ENCODE results near the gene TPRG1. TPM values are rescaled to one million over a fixed set of nuclear protein-coding genes. Genes with fewer than 3 reads are reported as not detected.
A peak's percentile ranks its signal among the peaks of the same experiment; 100 is the strongest.

The TPRG1 gene
- total RNA-seq, 6 experiments from 2014 or later, result 8.0 to 33.6 (median 18.1) TPM

DNA sequence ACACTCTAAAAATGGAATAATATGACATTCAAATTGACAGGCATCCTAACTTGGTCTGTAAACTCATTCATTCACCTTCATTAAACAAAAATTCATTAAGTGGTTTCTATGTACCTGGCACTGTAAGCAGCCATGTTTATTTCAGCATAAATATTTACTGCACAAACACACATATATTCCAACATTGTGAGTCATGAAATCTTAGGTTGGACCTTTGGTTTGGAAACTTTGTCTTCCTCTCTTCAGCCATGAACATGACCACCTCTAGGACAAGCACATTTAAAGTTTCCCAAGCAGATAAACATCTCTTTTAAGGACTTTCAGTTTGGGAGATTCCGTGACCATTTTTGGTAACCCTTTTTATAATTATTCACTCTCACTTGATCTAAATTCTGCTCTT lies 131.8 kb downstream of the TPRG1 start:
- Histone ChIP-seq H3K4me1 (no peaks in the 10 kb centered on the region), H3K4me3 (no peak overlapping the region), H3K36me3 (no peaks in the 10 kb centered on the region), H3K9me3 (no peaks in the 10 kb centered on the region), H3K27ac (no peak overlapping the region), H3K27me3 (no peaks in the 10 kb centered on the region)
- ATAC-seq (peak in 1 of 4 donors; percentile 33), DNase-seq (no peak)
- WGBS (ENCODE audit: insufficient coverage, low coverage, low lambda C conversion rate, missing lambda C conversion rate), result 50% methylated on average over 1 of the region's 1 CpG
- TF ChIP-seq, protein P1, sequence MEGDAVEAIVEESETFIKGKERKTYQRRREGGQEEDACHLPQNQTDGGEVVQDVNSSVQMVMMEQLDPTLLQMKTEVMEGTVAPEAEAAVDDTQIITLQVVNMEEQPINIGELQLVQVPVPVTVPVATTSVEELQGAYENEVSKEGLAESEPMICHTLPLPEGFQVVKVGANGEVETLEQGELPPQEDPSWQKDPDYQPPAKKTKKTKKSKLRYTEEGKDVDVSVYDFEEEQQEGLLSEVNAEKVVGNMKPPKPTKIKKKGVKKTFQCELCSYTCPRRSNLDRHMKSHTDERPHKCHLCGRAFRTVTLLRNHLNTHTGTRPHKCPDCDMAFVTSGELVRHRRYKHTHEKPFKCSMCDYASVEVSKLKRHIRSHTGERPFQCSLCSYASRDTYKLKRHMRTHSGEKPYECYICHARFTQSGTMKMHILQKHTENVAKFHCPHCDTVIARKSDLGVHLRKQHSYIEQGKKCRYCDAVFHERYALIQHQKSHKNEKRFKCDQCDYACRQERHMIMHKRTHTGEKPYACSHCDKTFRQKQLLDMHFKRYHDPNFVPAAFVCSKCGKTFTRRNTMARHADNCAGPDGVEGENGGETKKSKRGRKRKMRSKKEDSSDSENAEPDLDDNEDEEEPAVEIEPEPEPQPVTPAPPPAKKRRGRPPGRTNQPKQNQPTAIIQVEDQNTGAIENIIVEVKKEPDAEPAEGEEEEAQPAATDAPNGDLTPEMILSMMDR (IDR thresholded peaks at IDR 0.05), result no peak
- no peak for TF ChIP-seq POLR2A (IDR thresholded peaks at IDR 0.05)
- intact Hi-C loops (cut with DNase I), result no loop called here

DNA sequence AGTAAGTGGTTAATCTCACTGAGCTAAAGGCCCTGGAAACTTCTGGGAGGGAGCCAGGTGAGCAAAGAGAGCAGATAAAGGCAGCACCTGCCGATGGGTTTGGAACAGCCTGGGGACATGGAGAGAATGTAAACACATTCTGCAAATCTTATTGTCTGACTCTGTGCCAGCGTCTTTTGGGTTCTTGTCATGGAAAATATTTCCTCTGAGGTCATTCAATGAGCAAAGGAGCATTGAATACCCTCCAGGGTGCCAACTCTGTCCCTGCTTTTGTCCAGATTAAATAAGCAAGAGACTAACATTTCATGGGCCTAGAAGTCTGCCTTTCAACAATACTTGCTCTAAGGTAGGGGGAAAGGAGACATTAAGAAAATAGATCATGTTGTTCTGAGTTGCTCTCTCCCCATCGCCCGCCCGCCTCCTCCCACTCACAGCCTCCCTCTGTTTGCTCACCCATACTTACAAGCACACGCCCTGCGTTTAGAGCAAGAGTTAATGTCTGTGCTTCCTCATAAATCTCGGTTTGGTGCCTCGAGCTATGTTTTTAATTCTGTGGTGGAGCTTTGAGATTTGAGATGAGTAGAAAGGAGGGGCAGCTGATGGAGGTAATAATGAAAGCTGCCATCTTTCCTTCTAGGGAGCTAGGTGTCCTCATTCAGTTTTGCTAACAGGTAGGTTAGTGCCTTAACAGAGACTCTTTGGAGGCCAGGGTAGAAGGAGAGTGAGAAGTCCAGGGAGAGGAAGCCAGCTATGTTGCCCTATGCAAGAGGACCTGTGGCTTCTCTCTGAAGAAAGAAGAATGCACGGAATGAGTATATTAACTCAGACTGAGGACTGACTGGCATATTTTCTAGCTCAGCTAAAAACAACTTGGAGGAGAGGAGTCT lies 132.9 kb downstream of the TPRG1 start:
- TF ChIP-seq POLR2A (IDR thresholded peaks at IDR 0.05), result no peak
- TF ChIP-seq, protein P1 (IDR thresholded peaks at IDR 0.05), result no peak
- no peak overlapping the region for H3K4me3 ChIP-seq
- H3K9me3 ChIP-seq, result no peaks in the 10 kb centered on the region
- intact Hi-C loops (cut with DNase I), result no loop called here
- no peak overlapping the region for H3K27ac ChIP-seq
- ATAC-seq, result peak; percentile 41 to 78 (median 48)
- no peaks in the 10 kb centered on the region for H3K36me3 ChIP-seq
- WGBS (ENCODE audit: insufficient coverage, low coverage, low lambda C conversion rate, missing lambda C conversion rate), result 83% methylated on average over 9 of the region's 10 CpGs
- H3K4me1 ChIP-seq, result no peaks in the 10 kb centered on the region
- DNase-seq, result peak; percentile 21 to 56 (median 50)
- no peaks in the 10 kb centered on the region for H3K27me3 ChIP-seq

DNA sequence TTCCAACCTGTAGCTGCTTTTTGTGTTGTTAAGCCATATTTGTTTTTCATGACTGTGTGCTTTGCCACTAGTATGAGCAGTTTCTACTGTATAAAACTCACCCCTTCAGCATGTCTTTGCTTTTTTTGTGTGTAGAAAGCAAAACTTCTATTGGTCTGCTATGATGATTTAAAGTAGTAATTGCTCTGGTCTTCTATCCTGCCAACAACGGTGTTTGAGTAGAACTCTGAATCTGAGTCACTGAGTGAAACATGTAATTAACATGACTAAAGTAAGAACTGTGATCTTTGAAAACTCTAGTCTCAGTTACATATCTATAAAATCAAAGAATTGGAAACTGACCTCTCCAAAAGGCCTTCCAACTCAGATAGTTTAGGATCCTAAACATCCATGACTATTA lies 133.6 kb downstream of the TPRG1 start:
- Histone ChIP-seq H3K9me3 (no peaks in the 10 kb centered on the region), H3K27me3 (no peaks in the 10 kb centered on the region), H3K4me3 (no peak overlapping the region), H3K36me3 (no peaks in the 10 kb centered on the region), H3K4me1 (no peaks in the 10 kb centered on the region), H3K27ac (no peak overlapping the region)
- ATAC-seq (no peak), DNase-seq (no peak)
- TF ChIP-seq, protein P1 (IDR thresholded peaks at IDR 0.05), result no peak
- no peak for TF ChIP-seq POLR2A (IDR thresholded peaks at IDR 0.05)
- 73% methylated on average over 1 of the region's 1 CpG for WGBS (ENCODE audit: insufficient coverage, low coverage, low lambda C conversion rate, missing lambda C conversion rate)
- intact Hi-C loops (cut with DNase I), result no loop called here

DNA sequence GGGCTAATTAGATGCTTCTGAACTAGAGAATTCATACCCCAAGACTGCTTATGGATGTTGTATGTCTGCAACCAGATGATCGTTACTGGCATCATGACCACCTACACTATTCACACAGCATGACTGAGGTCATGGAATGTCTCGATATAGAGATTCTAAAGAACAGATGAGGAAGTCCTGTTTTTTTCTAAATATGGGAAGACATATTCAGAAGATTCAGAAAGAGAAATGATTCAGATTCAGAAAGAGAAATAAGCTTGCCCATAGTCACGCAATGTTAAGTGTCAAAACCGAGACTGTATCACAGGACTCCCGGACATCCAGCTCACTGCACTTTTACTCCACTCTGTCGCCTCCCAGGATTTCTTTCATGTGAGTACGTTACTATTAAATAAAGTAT lies 136.2 kb downstream of the TPRG1 start:
- H3K36me3 ChIP-seq, result no peaks in the 10 kb centered on the region
- no peak for DNase-seq
- TF ChIP-seq, protein P1 (IDR thresholded peaks at IDR 0.05), result no peak
- TF ChIP-seq POLR2A (IDR thresholded peaks at IDR 0.05), result no peak
- WGBS (ENCODE audit: insufficient coverage, low coverage, low lambda C conversion rate, missing lambda C conversion rate), result 85% methylated on average over 7 of the region's 7 CpGs
- no peak overlapping the region for H3K4me3 ChIP-seq
- no peaks in the 10 kb centered on the region for H3K4me1 ChIP-seq
- no peak overlapping the region for H3K27ac ChIP-seq
- no peaks in the 10 kb centered on the region for H3K9me3 ChIP-seq
- H3K27me3 ChIP-seq, result no peaks in the 10 kb centered on the region
- intact Hi-C loops (cut with DNase I), result no loop called here
- ATAC-seq, result no peak

Measured in right lobe of liver (tissue), 6 donors.